UCSD-AML1 (cell line): Measurements from ENCODE around the gene MYL5.
"Not testable (repeated sequence)": the region's sequence is repeated elsewhere in the genome, so short reads cannot be mapped to it uniquely, and the experiment has no call there.

Experiments
- DNase-seq: peaks from one replicate; lab custom pipeline; 2025; ENCODE audit not compliant: unreplicated experiment; lab: John Stamatoyannopoulos, UW

The MYL5 gene

DNA sequence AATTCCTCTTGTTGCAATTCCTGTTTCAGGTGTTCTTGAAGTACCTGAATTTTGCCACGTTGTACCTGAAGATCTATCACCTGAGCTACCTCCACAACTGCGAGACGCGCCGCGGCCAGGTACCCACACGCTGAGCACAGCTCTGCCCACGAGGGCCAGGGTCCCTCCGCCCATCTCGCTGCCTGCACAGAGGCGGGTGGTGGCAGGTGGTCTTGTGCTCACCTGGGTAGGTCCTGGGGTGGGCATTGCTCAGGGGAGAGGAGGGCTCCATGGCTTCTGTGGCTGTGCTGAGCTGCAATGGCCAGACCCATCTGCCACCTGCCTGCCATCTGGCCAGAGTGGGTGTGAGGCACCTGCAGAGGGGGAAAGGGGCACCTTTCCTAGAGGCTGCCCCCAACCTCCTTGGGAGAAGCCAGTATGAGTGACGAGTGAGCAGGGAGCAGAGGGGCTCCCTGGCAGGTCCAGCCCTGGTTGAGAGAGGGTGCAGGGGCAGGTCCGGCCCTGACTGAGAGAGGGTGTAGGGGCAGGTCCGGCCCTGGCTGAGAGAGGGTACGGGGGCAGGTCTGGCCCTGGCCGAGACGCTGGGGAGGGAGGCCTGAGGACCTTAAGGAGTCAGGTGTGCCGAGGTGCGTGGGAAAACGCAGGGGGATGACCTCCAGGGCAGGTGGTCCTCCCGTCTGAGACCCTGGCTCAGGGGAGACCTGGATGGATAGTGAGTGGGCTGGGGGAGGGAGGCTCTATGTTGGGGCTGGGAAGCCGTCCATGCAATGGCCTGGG, 38.3 kb upstream of the MYL5 start:
- DNase-seq = no peak

DNA sequence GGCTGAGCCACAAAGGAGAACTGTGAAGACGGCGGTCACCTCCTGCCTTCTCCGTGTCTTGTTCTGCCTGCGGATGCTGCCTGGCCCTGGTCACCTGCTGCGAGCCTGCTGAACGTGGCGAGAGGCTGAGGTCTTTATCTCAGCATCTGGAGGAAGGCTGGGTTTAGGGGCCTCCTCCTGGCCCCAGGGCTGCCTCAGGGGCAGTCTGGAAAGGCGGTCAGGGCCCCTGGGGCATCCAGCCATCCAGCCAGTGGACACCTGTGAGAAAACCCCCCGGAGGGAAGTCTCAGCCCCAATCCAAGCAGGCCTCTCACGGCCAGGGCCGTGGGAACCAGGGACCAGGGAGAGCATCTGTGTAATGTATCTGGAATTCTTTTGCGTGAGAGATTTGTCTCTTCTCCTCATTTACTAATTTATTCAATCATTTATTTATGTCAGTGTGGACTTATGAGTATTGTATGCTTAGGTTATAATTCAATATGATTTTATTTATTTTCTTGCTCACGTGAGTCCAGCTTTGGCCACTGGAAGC, 37.6 kb upstream of the MYL5 start:
- no peak for DNase-seq

DNA sequence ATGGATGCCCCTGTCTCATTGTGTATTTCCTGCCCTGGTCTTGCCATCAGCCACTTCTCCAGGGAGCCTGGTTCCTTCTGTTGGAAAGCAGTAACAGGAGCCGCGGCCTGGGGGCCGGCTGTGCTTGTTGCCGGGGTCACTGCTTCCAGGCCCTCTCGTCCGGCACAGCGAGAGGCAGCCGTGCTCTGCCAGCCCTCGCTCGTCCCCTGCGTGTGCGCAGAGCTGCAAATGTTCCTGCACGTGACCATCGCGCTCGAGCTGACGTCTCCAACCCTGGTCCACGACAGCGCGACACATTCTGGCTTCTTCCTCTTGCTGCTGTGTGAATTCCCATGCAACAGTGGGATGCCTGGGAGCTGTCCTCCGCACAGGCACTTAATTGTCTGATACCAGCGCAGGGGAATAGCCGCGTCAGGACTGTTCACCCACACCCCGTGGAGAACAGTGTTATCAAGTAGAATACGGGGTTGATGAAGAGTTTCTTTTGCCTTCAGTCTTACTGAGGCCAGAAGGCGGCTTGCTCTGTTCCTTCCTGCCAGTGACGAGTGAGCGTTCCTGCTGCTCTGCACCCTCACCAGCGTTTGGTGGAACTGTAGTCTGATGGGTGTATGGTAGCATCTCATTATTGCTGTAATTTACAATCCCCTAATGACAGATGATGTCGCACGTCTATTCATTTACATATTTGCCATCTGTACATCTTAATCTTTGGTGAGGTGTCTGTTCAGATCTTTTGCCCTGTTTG, 36.6 kb upstream of the MYL5 start:
- no peak for DNase-seq

- DNase-seq = not testable (repeated sequence)
These were observed 32.0 kb upstream of the MYL5 start for GRCh38 chr4:642366-642765.

DNA sequence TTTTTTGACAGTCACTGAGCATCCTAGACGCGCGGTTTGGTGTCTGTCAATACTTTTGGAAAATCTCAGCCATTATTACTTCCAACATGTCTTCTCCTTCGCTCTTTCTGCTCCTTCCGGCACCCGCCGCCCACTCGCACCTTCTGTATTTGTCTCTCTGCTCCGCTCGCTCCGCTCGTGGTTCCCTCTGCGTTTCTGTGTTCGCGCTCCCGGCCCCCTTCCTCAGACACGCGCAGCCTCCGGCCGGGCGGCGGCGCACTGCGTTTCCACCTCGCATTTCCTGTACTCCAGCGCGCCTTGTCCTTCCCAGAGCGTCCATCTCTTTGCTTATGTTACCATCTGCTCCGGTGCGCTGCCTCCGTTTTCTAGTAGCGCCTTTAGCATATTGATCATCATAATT, 27.9 kb upstream of the MYL5 start:
- no peak for DNase-seq

DNA sequence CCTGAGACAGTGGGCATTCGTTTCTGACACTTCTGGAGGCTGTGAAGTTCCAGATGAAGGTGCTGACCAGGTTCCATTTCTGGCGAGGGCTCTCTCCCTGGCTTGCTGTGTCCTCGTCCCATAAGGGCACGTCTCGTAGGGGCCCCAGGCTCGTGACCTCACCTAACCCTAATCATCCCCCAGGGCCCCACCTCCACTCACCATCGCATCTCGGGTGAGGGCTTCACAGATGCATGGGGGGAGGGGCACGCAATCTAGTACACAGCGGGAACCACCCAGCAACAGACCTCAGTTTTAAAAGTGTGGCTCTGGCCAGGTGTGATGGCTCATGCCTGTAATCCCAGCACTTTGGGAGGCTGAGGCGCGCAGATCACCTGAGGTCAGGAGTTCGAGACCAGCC, 26.9 kb upstream of the MYL5 start:
- no peak for DNase-seq

DNA sequence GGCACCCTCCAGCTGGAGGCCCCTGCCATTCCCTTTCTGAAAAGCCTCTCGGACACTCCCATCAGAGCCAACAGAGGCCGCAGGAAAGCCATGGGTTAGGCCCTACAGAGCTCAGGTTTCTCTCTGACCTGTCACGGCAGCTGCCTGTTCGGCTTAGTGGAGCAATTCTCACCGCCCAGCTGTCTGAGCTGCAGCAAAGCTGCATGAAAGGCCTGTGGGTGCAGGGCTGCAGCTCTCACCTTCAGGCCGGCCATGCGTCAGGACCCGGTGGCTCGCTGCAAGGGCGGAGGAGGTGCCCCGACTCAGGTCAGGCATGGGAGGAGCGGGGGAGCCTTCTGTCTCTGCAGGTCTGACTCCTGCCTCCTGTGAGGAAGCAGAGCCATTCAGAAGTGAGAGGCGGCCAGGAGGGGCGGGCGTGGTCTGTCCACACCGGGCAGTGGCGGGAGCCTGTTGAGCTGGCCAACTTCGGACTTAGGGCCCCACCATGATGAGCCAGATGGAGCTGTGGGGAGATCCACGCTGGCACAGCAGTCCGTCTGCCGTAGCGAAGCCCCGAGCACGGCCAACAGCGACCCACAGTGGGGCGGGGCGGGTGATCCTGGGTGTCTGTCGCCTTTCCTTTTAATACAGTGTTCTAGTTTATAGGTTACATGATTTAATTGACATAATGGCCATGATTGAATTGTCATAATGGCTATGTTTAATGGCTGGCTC, 25.6 kb upstream of the MYL5 start:
- DNase-seq = no peak

DNA sequence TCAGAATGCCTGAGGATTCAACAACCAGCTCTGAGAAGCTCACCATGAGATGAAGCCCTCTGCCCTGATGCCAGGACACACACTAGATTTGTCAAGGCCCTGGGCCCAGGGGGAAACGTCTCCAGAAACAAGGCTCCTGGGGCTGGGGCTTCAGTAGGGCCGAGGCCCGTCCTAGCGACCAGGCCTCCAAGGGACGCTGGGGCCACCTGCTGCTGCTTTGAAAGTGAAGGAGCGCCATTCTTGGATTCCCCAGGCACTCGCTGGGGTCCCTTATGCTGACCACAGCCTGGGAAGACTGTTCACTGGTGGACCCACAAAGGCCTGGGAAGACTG, 25.1 kb upstream of the MYL5 start:
- no peak for DNase-seq

- no peak for DNase-seq
These were observed 24.5 kb upstream of the MYL5 start for GRCh38 chr4:649751-650310.

GRCh38 chr4:650461-650860, 23.9 kb upstream of the MYL5 start:
- no peak for DNase-seq

GRCh38 chr4:650951-651883, 23.1 kb upstream of the MYL5 start:
- no peak for DNase-seq

GRCh38 chr4:651884-652642, 22.3 kb upstream of the MYL5 start:
- no peak for DNase-seq

- DNase-seq = no peak
These were observed 21.1 kb upstream of the MYL5 start for GRCh38 chr4:653080-653821.

GRCh38 chr4:653831-654502, 20.4 kb upstream of the MYL5 start:
- no peak for DNase-seq

GRCh38 chr4:654503-654845, 19.9 kb upstream of the MYL5 start:
- no peak for DNase-seq

DNA sequence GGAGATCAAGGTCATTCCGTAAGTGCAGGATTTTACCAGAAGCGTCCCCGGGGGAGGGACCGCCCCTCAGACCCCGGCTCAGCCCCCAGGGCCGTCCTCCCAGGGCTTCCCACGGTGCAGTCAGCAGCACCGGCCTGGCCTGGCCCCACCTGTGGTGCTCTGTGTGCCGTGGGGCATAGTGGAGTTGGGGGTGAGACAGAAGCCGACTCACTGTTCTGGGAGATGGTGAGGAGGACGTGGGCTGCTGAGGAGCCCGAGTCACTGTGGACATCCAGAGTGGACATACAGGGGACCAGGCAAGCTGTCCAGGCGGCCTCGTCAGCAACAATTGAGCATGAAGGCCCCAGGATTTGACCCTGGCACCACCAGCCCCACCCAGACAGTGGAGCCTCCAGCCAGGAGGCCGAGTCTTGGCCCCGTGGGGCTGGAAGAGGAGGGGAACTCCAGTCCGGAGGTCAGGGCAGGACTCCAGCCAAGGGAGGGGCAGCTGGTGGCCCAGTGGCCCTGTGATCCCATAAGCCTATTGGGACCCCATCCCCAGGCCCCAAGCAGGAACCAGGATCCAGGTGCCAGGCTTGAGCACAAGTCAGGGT, 19.4 kb upstream of the MYL5 start:
- no peak for DNase-seq

DNA sequence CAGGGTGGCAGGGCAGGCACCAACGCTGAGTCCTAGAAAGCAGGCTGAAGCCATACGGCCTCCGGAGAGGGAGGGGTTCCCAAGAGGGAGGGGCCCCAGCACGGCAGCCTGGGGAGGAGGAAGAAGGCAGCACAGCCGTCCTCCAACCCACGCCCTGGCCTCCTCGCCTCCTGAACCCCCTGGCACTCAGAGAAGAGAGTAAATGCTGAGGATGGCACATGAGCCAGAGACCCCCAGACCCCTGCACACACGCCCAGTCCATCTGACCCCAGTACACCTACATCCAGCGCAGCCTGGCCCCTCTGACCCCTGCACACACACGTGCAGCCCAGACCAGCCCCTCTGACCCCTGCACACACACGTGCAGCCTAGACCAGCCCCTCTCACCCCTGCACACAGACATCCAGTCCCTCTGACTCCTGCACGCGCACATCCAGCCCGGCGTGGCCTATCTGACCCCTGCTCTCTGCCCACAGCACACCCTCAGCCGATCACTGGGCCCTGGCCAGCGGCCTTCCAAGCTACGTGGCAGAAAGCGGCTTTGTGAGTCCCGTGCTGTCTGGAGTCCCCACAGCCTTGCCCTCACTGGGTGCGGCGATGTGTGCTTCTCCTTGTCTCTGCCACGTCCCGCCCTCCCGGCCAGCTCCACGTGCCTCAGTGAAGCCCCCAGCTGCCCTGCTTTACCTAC, 18.7 kb upstream of the MYL5 start:
- DNase-seq = no peak
